HFF-Myc (cell line): ENCODE results near the gene CYP3A5.

Experiments used
- DNase-seq: peaks from one replicate; pipeline ENCODE4 v3.0.0-alpha.2; 2011; ENCODE audit warnings: low read depth; ENCODE audit errors: extremely low read depth
- H3K4me3 ChIP-seq: replicated peaks from 2 replicates; pipeline ENCODE4 v1.5.1; 2011; ENCODE audit warnings: low read depth, mild to moderate bottlenecking, control low read depth, low read length
- TF ChIP-seq, protein P1 (sequence below): IDR thresholded peaks from 2 replicates; pipeline ENCODE4 v1.5.1; 2012; ENCODE audit warnings: mild to moderate bottlenecking, low read depth, low read length, control low read depth; ENCODE audit errors: missing control alignments

CYP3A5 gene

DNA sequence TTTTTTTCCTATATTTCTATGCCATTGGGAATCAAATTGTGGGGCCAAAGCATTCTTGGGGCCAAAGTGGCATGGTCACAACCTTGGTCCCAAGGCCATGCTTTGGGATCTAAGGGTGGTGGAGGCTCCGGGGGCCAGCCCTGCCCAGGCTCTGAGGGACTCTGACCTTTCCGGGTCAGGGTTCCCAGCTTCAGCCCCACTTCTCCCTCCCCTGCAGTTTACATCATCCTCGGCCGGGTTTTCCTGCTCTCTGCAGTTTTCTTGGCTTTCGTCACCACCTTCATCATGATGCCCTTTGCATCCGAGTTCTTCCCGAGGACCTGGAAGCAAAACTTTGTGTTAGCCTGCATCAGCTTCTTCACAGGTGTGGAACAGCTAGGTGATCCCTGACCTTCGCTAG lies 73.3 kb downstream of the CYP3A5 start:
- no peak overlapping the region for H3K4me3 ChIP-seq
- TF ChIP-seq, protein P1, sequence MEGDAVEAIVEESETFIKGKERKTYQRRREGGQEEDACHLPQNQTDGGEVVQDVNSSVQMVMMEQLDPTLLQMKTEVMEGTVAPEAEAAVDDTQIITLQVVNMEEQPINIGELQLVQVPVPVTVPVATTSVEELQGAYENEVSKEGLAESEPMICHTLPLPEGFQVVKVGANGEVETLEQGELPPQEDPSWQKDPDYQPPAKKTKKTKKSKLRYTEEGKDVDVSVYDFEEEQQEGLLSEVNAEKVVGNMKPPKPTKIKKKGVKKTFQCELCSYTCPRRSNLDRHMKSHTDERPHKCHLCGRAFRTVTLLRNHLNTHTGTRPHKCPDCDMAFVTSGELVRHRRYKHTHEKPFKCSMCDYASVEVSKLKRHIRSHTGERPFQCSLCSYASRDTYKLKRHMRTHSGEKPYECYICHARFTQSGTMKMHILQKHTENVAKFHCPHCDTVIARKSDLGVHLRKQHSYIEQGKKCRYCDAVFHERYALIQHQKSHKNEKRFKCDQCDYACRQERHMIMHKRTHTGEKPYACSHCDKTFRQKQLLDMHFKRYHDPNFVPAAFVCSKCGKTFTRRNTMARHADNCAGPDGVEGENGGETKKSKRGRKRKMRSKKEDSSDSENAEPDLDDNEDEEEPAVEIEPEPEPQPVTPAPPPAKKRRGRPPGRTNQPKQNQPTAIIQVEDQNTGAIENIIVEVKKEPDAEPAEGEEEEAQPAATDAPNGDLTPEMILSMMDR = no peak
- DNase-seq = no peak

DNA sequence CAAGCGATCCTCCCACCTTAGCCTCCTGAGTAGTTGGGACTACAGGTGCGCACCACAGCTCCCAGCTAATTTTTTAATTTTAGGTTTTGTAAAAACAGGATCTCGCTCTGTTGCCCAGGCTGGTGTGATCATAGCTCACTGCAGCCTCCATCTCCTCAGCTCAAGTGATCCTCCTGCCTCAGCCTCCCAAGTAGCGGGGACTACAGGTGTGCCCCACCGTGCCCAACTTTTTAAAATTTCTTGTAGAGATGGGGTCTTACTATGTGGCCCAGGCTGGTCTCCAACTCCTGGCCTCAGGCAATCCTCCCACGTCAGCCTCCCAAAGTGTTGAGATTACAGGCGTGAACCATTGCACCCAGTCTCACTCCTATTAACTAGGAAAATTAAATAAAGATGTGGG lies 74.3 kb downstream of the CYP3A5 start:
- TF ChIP-seq, protein P1 = no peak

DNA sequence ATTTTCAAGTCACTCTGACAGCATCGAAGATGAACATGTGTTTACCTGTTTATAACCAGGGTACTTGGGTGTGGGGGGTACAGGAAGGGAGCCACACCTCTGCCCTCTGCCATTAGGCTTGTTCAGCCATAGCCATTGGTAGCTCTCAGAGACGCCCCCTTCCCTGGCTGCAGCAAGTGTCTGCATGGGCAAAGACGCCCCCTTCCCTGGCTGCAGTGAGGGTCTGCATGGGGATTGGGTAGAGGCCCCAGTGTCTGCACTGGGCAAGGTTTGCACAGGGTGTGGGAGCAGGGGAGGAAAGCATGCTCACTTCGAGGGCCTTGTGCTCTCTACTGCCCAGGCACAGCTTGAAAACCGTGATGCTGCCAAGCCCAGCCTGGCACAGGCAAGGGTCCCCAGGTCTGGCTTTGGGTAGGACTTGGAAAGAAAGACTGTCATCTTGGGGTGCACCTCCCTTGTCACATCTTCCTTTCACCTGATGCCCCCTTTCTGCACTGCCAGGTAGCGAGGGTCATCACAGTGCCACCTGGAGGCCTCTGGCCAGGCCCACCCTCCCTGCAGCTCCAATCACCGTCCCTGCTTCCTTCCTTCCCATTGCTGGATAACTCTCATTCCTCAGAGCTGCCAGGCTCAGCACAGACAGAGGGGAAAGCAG lies 78.0 kb downstream of the CYP3A5 start:
- H3K4me3 ChIP-seq = no peak overlapping the region
- no peak for DNase-seq
- TF ChIP-seq, protein P1 = peak; percentile 8

More for the DNA sequence above, 74.3 kb downstream of the CYP3A5 start:
- DNase-seq = no peak
- H3K4me3 ChIP-seq = no peak overlapping the region

- DNase-seq = no peak
- TF ChIP-seq, protein P1 = no peak
- no peak overlapping the region for H3K4me3 ChIP-seq
Observed at GRCh38 chr7:99599836-99600235, 80.0 kb downstream of the CYP3A5 start.
